Lung (tissue), 12 donors: ENCODE results near the gene PCK1. TPM values are rescaled to one million over a fixed set of nuclear protein-coding genes. Genes with fewer than 3 reads are reported as not detected.

Experiments used
- ATAC-seq: fragments of 200-7000 bp; cut with Tn5 transposase; one replicate; pipeline ENCODE4 v1.9.1; 2020; ENCODE audit warnings: moderate number of reproducible peaks; ENCODE audit not compliant: insufficient read depth, low FRiP score
- DNase-seq, 3 donors: peaks; one replicate each; pipeline ENCODE4 v3.0.0-alpha.2; 2013 to 2017
- H3K27ac ChIP-seq, 2 donors: one replicate each; pipeline ENCODE4 v1.5.1; 2013; ENCODE audit warnings: mild to moderate bottlenecking in 2 of 2, moderate library complexity in 2 of 2, control low read depth in 1 of 2, inconsistent platforms in 1 of 2, low read depth in 1 of 2, low read length in 1 of 2
- H3K27me3 ChIP-seq, 3 donors: one replicate each; pipeline ENCODE4 v1.5.1; 2013; ENCODE audit warnings: low read length in 2 of 3; ENCODE audit not compliant: control insufficient read depth in 3 of 3, insufficient read depth in 3 of 3
- H3K36me3 ChIP-seq, 4 donors: one replicate each; pipeline ENCODE4 v1.5.1; 2013; ENCODE audit warnings: low read length in 4 of 4, mild to moderate bottlenecking in 1 of 4, moderate library complexity in 1 of 4; ENCODE audit not compliant: control insufficient read depth in 4 of 4, insufficient read depth in 4 of 4
- H3K4me1 ChIP-seq, 5 donors: one replicate each; pipeline ENCODE4 v1.5.1; 2013; ENCODE audit warnings: low read length in 5 of 5, mild to moderate bottlenecking in 2 of 5, moderate library complexity in 1 of 5; ENCODE audit not compliant: control insufficient read depth in 5 of 5, insufficient read depth in 5 of 5
- H3K4me3 ChIP-seq: one replicate; pipeline ENCODE4 v1.5.1; 2013; ENCODE audit warnings: mild to moderate bottlenecking, control low read depth, moderate library complexity
- H3K9ac ChIP-seq, 2 donors: one replicate each; pipeline ENCODE4 v1.5.1; 2013; ENCODE audit warnings: low read length in 2 of 2, control low read depth in 1 of 2; ENCODE audit not compliant: insufficient read depth in 1 of 2
- H3K9me3 ChIP-seq, 4 donors: one replicate each; pipeline ENCODE4 v1.5.1; 2013; ENCODE audit warnings: low read length in 3 of 4, mild to moderate bottlenecking in 1 of 4, moderate library complexity in 1 of 4; ENCODE audit not compliant: control insufficient read depth in 4 of 4, insufficient read depth in 3 of 4
- WGBS, 2 donors: extraction: QIAGEN DNeasy Blood & Tissue Kit; methylation state at CpG; one replicate each; pipeline ENCODE4 v1.1.7; 2013; 5-methylcytosine and 5-hydroxymethylcytosine counted together
- polyA plus RNA-seq, 2 donors: library from polyadenylated mRNA; stranded (reverse); fragments of 200-250 nt; gene quantifications; one replicate each; pipeline ENCODE4 v1.2.1, GENCODE V29; 2013
- total RNA-seq, 2 donors: library from RNA; depleted of rRNA in 1 of 2; stranded (reverse); fragments of >200 nt in 1 of 2; gene quantifications; one replicate each; pipeline ENCODE4 v1.2.1, GENCODE V29; 2014 to 2021
- TF ChIP-seq, protein P1 (sequence below): IDR thresholded peaks from 2 replicates; pipeline ENCODE4 v1.5.1; 2012; ENCODE audit warnings: mild to moderate bottlenecking; ENCODE audit errors: control extremely low read depth, extremely low read depth
- donor health status: control.
- donor health status: control.
- donor health status: Bipolar disorder and iron deficiency.
- donor health status: healthy.
- donor health status: DM: yes; HTN: yes; CAD: no.

The PCK1 gene
- total and polyA plus RNA-seq, 4 donors: 0.05 to 1.7 (median 0.55) TPM

DNA sequence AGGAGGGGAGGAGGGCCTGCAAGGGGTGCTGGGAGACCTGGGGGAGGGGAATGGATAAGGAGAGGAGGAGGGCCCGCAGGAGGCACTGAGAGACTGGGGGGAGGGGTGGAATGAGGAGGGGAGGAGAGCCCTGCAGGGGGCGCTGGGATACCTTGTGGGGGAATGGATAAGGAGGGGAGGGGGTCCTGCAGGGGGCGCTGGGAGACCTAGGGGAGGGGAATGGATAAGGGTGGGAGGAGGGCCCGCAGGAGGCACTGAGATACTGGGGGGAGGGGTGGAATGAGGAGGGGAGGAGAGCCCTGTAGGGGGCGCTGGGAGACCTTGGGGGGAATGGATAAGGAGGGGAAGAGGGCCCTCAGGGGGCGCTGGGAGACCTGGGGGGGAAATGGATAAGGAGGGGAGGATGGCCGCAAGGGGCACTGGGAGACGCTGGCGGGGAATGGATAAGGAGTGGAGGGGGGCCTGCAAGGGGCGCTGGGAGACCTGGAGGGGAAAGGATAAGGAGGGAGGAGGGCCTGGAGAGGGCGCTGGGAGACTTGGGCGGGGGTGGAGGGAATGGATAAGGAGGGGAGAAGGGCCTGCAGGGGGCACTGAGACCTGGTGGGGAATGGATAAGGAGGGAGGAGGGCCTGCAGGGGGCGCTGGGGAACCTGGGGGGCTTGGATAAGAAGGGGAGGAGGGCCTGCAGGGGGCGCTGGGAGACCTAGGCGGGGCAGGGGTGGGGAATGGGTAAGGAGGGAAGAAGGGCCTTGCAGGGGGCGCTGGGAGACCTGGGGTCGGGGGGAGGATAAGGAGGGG is 34.6 kb upstream of the PCK1 start:
- Histone ChIP-seq H3K9me3 (no peaks in the 10 kb centered on the region), H3K27me3 (no peaks in the 10 kb centered on the region), H3K9ac (no peak overlapping the region), H3K4me1 (peaks cover 0 to 3% (median 0%) of the 10 kb centered on the region in 5 donors), H3K27ac (no peak overlapping the region), H3K36me3 (no peaks in the 10 kb centered on the region), H3K4me3 (no peak overlapping the region)
- 69 to 83% methylated on average over 17 of the region's 17 CpGs for WGBS, 2 donors
- ATAC-seq: no peak
- no peak for DNase-seq
- TF ChIP-seq, protein P1, sequence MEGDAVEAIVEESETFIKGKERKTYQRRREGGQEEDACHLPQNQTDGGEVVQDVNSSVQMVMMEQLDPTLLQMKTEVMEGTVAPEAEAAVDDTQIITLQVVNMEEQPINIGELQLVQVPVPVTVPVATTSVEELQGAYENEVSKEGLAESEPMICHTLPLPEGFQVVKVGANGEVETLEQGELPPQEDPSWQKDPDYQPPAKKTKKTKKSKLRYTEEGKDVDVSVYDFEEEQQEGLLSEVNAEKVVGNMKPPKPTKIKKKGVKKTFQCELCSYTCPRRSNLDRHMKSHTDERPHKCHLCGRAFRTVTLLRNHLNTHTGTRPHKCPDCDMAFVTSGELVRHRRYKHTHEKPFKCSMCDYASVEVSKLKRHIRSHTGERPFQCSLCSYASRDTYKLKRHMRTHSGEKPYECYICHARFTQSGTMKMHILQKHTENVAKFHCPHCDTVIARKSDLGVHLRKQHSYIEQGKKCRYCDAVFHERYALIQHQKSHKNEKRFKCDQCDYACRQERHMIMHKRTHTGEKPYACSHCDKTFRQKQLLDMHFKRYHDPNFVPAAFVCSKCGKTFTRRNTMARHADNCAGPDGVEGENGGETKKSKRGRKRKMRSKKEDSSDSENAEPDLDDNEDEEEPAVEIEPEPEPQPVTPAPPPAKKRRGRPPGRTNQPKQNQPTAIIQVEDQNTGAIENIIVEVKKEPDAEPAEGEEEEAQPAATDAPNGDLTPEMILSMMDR: no peak

DNA sequence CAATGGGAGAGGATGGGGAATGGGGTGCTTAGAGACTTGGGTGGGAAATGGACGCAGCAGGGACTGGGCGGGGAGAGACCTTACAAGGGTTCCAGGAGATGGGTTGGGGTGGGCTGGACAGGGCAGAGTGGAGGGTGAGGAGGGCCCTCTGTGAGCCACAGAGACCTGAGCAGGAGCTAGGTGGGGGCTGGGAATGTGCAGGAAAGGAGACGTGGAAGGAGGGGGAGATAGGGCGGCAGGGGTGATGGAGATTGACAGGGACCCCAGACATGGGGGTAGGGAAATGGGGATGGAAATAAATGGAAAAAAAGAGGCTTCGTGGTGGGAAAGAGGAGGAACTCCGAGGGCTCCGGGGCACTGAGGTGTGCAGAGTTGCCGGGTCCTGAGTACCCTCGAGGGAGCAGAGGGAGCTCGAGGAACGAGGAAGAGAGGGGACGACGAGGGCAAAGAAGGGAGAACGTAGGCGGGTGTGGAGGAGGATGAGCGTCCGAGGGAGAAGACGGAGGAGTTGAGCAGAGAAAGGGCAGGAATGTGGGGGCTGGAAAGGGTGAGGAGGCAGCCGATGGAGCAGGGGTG is 33.9 kb upstream of the PCK1 start:
- DNase-seq (no peak), ATAC-seq (no peak)
- H3K4me3 ChIP-seq: no peak overlapping the region
- H3K27ac ChIP-seq: no peak overlapping the region
- no peaks in the 10 kb centered on the region for H3K9me3 ChIP-seq
- H3K36me3 ChIP-seq: no peaks in the 10 kb centered on the region
- H3K4me1 ChIP-seq: peaks cover 0 to 3% (median 0%) of the 10 kb centered on the region in 5 donors
- H3K27me3 ChIP-seq: no peaks in the 10 kb centered on the region
- TF ChIP-seq, protein P1: no peak
- no peak overlapping the region for H3K9ac ChIP-seq
- WGBS, 2 donors: 57 to 63% methylated on average over 19 of the region's 19 CpGs

DNA sequence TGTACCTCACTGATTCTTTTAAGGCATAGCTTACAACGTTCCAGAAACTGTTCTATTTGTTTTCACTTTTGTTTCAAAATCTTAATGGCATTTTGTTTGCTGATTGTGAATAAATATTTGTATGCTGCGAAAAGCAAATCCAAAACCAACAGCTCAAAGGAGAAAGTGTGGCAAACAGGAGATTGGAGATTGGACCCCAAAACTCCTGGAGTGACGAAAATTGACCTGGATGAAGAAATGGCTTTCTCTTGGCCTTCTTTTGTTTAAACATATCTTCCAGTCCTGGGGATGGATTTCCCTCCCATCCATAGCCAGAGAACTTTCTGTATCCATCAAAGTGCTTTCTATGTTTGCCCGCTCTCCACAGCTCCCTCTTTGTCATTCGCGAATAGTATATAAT is 33.2 kb upstream of the PCK1 start:
- Histone ChIP-seq H3K4me1 (peaks cover 0 to 3% (median 0%) of the 10 kb centered on the region in 5 donors), H3K9ac (no peak overlapping the region), H3K27ac (no peak overlapping the region), H3K4me3 (no peak overlapping the region), H3K9me3 (no peaks in the 10 kb centered on the region), H3K36me3 (no peaks in the 10 kb centered on the region), H3K27me3 (no peaks in the 10 kb centered on the region)
- TF ChIP-seq, protein P1: no peak
- DNase-seq: no peak
- 75 to 77% methylated on average over 6 of the region's 6 CpGs for WGBS, 2 donors
- ATAC-seq: no peak
